RWPE1 (cell line): Measurements from ENCODE around the gene INPP5A.

Source experiments
- CTCF ChIA-PET: fragments of 350-600 bp; sonication (Branson Sonifier 250); formaldehyde crosslinking; extraction: SDS; loops from one replicate; lab custom pipeline; 2021; lab: Yijun Ruan, JAX
- POLR2A ChIA-PET: fragments of 400-600 bp; formaldehyde crosslinking; extraction: SDS; loops from one replicate; lab custom pipeline; 2020; ENCODE audit warnings: antibody characterized with exemption; ENCODE audit not compliant: low non-redundant PET; lab: Yijun Ruan, JAX
- DNase-seq: peaks from one replicate; pipeline ENCODE4 v3.0.0; 2012; ENCODE audit warnings: low spot score
- H3K27ac ChIP-seq: fragments of 450-650 bp; 2 replicates; pipeline ENCODE4 v1.5.1; 2017
- TF ChIP-seq, protein P1 (sequence below): fragments of 450-650 bp; conservative IDR thresholded peaks from 2 replicates; pipeline ENCODE4 v1.5.1; 2017; ENCODE audit warnings: low read depth, mild to moderate bottlenecking

INPP5A gene

DNA sequence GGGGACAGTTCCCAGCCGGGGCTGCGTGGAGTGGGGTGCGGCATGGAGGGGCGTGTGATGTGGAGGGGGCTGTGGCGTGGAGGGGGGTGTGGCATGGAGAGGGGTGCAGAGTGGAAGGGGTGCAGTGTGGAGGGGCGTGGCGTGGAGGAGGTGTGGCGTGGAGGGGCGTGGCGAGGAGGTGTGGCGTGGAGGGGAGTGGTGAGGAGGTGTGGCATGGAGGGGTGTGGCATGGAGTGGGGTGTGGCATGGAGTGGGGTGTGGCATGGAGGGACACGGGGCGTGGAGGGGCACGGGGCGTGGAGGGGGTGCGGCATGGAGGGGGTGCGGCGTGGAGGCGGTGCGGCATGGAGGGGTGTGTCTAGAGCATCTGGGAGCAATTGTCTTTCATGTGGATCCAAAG, 214.8 kb downstream of the INPP5A start:
- TF ChIP-seq, protein P1, sequence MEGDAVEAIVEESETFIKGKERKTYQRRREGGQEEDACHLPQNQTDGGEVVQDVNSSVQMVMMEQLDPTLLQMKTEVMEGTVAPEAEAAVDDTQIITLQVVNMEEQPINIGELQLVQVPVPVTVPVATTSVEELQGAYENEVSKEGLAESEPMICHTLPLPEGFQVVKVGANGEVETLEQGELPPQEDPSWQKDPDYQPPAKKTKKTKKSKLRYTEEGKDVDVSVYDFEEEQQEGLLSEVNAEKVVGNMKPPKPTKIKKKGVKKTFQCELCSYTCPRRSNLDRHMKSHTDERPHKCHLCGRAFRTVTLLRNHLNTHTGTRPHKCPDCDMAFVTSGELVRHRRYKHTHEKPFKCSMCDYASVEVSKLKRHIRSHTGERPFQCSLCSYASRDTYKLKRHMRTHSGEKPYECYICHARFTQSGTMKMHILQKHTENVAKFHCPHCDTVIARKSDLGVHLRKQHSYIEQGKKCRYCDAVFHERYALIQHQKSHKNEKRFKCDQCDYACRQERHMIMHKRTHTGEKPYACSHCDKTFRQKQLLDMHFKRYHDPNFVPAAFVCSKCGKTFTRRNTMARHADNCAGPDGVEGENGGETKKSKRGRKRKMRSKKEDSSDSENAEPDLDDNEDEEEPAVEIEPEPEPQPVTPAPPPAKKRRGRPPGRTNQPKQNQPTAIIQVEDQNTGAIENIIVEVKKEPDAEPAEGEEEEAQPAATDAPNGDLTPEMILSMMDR, result no peak
- no peak overlapping the region for H3K27ac ChIP-seq
- ChIA-PET CTCF (no interaction called here), POLR2A (no interaction called here)
- no peak for DNase-seq

DNA sequence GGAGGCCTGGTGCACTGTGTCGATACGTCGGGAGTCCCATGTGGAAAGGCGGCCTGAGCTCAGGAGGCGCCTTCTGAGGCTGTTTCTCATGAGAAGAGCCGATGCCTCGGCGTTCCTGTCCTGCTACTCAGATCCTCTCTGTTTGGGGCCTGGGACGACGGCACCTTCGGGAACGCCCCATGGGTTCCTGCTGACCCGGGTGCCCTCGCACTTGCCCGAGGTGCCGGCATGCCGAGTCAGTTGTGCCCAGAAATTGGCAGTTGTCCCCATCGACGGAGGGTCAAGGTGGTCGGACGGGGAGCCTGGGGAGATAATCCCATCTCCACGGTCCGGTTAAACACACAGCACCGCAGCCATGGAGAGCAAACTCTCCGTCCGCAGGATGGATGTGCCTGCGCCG, 215.4 kb downstream of the INPP5A start:
- no peak overlapping the region for H3K27ac ChIP-seq
- no peak for DNase-seq
- ChIA-PET POLR2A (no interaction called here), CTCF (interaction anchor here (0.5 kb wide), 1 partner anchor 11 kb away, joined by 3 read pairs; no protein-coding TSS in a partner anchor)
- TF ChIP-seq, protein P1, result no peak

DNA sequence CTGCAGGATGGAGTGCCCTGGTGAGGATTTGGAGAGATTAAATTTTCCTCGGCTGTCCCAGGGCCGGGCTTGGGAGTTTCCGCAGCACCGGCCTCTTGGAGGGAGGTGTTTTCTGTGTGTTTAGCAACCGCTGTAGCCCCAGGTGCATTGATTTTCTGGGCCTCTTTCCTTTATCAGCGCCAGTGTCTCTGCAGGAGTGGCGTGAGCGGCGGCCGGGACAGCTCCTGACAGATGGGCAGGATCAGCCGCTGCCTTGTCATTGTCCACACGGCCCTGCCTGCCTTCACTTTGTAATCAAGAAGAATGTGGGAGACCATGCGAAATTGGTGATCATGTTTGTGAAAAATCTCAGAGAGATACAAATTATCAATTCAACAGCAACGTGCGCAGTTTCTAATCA, 216.0 kb downstream of the INPP5A start:
- H3K27ac ChIP-seq, result no peak overlapping the region
- TF ChIP-seq, protein P1, result no peak
- no peak for DNase-seq
- ChIA-PET POLR2A (no interaction called here), CTCF (interaction anchor here (0.5 kb wide), 1 partner anchor 12 kb away, joined by 3 read pairs; no protein-coding TSS in a partner anchor)

DNA sequence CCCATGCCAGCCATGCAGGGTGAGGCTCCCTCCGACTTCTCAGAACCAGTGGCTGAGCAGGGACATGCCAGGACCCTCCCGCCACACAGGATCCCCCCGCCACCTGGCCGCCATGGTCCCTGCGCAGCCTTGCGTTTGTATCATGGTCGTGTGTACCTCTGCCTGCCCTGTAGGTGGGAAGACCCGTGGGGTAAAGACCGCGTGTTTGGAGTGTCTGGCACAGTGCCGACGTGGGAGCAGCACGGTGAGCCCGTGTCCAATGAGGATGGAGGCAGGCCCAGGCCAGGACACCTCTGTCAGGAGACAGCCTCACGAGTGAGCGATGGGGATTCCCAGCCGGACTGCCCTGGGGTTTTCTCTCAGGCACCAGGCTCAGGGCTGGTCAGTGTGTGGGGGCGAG, 216.5 kb downstream of the INPP5A start:
- TF ChIP-seq, protein P1, result no peak
- ChIA-PET CTCF (no interaction called here), POLR2A (no interaction called here)
- H3K27ac ChIP-seq, result no peak overlapping the region
- no peak for DNase-seq

DNA sequence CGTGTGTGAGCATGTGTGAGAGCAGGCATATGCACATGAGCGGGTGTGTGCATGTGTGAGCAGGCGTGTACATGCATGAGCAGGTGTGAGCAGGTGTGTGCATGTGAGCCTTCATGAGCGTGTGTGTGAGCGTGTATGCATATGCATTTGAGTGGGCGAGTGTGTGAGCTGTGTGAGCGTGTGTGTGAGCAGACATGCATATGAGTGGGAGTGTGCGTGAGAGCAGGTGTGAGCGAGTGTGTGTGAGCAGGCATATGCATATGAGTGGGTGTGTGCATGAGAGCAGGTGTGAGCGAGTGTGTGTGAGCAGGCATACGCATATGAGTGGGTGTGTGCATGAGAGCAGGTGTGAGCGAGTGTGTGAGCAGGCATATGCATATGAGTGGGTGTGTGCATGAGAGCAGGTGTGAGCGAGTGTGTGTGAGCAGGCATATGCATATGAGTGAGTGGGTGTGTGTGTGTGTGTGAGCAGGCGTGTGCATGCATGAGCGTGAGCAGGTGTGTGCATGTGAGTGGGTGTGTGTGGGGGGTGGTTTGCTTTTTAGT, 217.7 kb downstream of the INPP5A start:
- ChIA-PET CTCF (no interaction called here), POLR2A (no interaction called here)
- TF ChIP-seq, protein P1, result no peak
- no peak overlapping the region for H3K27ac ChIP-seq
- no peak for DNase-seq

DNA sequence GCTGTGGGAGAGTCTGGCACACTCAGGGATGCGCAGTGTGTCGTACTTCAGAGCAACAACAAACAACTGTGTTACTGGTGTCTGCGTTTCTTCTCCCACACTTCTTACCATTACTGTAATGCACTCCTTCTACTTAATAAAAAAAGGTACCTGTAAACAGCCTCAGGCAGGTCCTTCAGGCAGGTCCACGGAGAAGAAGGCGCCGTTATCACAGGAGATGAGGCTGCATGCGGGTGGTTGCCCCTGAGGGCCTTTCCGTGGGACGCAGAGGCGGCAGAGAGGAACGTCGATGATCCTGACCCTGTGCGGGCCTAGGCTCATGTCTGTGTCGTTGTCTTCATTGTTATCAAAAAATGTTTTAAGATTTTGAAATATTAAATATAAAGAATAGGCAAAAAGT, 219.0 kb downstream of the INPP5A start:
- CTCF ChIA-PET, result no interaction called here
- no peak for DNase-seq
- H3K27ac ChIP-seq, result no peak overlapping the region
- POLR2A ChIA-PET, result no interaction called here
- TF ChIP-seq, protein P1, result no peak
